Measurements from ENCODE around the gene MYO18A. TPM values are rescaled to one million over a fixed set of nuclear protein-coding genes. Genes with fewer than 3 reads are reported as not detected.

MYO18A gene
- total RNA-seq, 1 experiment from 2014 or later = 37.2 TPM

DNA sequence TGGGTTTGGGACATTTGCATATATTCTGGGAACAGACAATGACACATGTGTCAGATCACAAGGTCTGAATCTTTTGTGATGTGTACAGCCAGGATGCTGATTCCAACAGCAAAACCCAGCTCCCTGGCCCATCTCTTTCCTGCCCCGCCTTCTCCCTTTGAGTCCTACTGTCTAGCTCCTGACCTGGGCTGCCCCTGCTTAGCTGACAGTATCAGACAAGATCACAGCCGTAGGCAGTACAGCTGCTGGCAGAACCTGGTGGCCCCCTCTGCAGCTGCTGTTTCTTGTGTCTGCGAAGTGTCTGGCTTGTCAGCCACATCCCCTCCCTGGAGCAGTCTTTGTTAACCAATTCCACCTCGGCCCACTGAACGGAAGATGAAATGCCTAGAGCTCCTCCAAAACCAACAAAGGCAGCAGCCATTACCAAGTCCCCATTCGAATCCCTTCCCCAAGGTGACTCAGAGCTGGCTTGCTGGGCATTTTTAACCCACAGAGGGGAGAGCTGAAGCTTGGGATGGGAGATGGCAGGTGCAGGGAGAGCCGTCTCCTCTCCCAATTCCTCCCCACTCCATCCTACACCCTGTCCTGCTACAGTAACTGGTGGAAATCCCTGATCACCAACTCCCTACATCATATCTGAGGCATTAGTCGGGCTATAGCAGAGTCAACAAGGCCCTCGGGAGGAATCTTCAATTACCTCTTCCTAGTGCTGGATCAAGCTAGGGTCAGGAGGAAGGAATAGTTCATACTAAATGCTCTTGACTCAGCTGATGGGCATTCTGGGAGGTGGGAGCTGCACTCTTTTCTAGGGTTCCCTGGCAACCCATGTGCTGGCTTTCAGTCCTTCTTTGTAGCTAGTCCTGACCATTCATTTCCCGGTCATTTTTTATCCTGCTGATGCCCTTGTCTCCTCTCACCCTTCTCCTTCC, 131.5 kb downstream of the MYO18A start:
- no peak for ATAC-seq
- Histone ChIP-seq H3K36me3 (ENCODE audit: control insufficient read depth in 1 of 2, insufficient read depth in 2 of 2, low read length in 2 of 2) (no peaks in the 10 kb centered on the region), H3K79me2 (ENCODE audit: insufficient read depth, low read length) (no peaks in the 10 kb centered on the region), H3K4me3 (replicated peaks in 1 of 2; ENCODE audit: low read depth in 1 of 2, low read length in 2 of 2) (no peak overlapping the region), H2AFZ (ENCODE audit: low read depth, low read length, poor library complexity, severe bottlenecking) (no peak overlapping the region), H3K4me2 (ENCODE audit: low read length) (no peak overlapping the region), H3K9me2 (ENCODE audit: insufficient read depth) (no peaks in the 10 kb centered on the region), H3K27me3 (ENCODE audit: insufficient read depth, low read length) (peaks cover 9% of the 10 kb centered on the region; the same call in 1 of the 2 replicates), H3K27ac (ENCODE audit: low read depth, low read length) (no peak overlapping the region), H3K9ac (ENCODE audit: low read length) (no peak overlapping the region), H4K20me1 (ENCODE audit: insufficient read depth) (no peaks in the 10 kb centered on the region), H3K4me1 (ENCODE audit: control insufficient read depth in 1 of 2, insufficient read depth in 2 of 2, low read length in 2 of 2) (no peaks in the 10 kb centered on the region), H3K9me3 (ENCODE audit: control insufficient read depth in 1 of 2, insufficient read depth in 1 of 2, low read depth in 1 of 2, low read length in 2 of 2) (no peaks in the 10 kb centered on the region)
- TF ChIP-seq, protein P1, sequence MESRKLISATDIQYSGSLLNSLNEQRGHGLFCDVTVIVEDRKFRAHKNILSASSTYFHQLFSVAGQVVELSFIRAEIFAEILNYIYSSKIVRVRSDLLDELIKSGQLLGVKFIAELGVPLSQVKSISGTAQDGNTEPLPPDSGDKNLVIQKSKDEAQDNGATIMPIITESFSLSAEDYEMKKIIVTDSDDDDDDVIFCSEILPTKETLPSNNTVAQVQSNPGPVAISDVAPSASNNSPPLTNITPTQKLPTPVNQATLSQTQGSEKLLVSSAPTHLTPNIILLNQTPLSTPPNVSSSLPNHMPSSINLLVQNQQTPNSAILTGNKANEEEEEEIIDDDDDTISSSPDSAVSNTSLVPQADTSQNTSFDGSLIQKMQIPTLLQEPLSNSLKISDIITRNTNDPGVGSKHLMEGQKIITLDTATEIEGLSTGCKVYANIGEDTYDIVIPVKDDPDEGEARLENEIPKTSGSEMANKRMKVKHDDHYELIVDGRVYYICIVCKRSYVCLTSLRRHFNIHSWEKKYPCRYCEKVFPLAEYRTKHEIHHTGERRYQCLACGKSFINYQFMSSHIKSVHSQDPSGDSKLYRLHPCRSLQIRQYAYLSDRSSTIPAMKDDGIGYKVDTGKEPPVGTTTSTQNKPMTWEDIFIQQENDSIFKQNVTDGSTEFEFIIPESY (IDR thresholded peaks at IDR 0.05; ENCODE audit: extremely low read depth, insufficient replicate concordance, low read length) = no peak
- TF ChIP-seq SIN3A (IDR thresholded peaks at IDR 0.05; ENCODE audit: low read depth) (no peak), SRF (IDR thresholded peaks at IDR 0.05; ENCODE audit: low read depth) (no peak), YY1 (IDR thresholded peaks at IDR 0.05; ENCODE audit: extremely low read depth, insufficient replicate concordance, low read depth, low read length) (no peak), POLR2AphosphoS5 (IDR thresholded peaks at IDR 0.05; ENCODE audit: low read depth, low read length) (no peak), FOSL1 (IDR thresholded peaks at IDR 0.05; ENCODE audit: low read depth) (no peak), EZH2phosphoT487 (IDR thresholded peaks at IDR 0.05; ENCODE audit: borderline replicate concordance) (no peak), ZNF274 (IDR thresholded peaks at IDR 0.05; ENCODE audit: low read depth, low read length) (no peak)
- TF ChIP-seq, protein P2, sequence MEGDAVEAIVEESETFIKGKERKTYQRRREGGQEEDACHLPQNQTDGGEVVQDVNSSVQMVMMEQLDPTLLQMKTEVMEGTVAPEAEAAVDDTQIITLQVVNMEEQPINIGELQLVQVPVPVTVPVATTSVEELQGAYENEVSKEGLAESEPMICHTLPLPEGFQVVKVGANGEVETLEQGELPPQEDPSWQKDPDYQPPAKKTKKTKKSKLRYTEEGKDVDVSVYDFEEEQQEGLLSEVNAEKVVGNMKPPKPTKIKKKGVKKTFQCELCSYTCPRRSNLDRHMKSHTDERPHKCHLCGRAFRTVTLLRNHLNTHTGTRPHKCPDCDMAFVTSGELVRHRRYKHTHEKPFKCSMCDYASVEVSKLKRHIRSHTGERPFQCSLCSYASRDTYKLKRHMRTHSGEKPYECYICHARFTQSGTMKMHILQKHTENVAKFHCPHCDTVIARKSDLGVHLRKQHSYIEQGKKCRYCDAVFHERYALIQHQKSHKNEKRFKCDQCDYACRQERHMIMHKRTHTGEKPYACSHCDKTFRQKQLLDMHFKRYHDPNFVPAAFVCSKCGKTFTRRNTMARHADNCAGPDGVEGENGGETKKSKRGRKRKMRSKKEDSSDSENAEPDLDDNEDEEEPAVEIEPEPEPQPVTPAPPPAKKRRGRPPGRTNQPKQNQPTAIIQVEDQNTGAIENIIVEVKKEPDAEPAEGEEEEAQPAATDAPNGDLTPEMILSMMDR (IDR thresholded peaks at IDR 0.05 in 2 of 3, conservative IDR thresholded peaks at IDR 0.05 in 1 of 3; ENCODE audit: borderline replicate concordance in 1 of 3, insufficient read depth in 1 of 3, low read depth in 2 of 3, low read length in 2 of 3) = no peak
- DNase-seq (ENCODE audit: low read depth, low spot score) = no peak
- POLR2A ChIA-PET = no interaction called here
- no TSS peak for BruUV-seq (replicated peaks)
- intact Hi-C loops (cut with micrococcal nuclease) = no loop called here
- RAD21 ChIA-PET (ENCODE audit: low non-redundant PET in 1 of 2, low total read pairs in 2 of 2, uncharacterized antibody in 2 of 2, unreplicated experiment in 2 of 2) = no interaction called here
- CTCF ChIA-PET = interaction anchor here (1.4 kb wide), 1 partner anchor 68 kb away, joined by 3 read pairs; no protein-coding TSS in a partner anchor

Data from HCT116 (cell line).